ENCODE results near the gene EIF4A3.

GRCh38 chr17:80110447-80110812 lies 36.5 kb downstream of the EIF4A3 start:
- no peak for TF ChIP-seq CTCF (IDR thresholded peaks at IDR 0.05; ENCODE audit: low read length)
- no peak for TF ChIP-seq EZH2 (IDR thresholded peaks at IDR 0.05; ENCODE audit: borderline replicate concordance, low read length)

Data from OCI-LY1 (cell line).